H1 (cell line): ENCODE measurements around the gene CFAP61. TPM values are rescaled to one million over a fixed set of nuclear protein-coding genes. Genes with fewer than 3 reads are reported as not detected.

Experiments
- CTCF ChIA-PET: fragments of 300-600 bp; sonication (Branson Sonifier 250); formaldehyde crosslinking; loops from one replicate; lab custom pipeline; 2021; ENCODE audit not compliant: partially characterized antibody; lab: Charles Lee
- POLR2A ChIA-PET: fragments of 300-600 bp; sonication (Branson Sonifier 250); formaldehyde crosslinking; loops from one replicate; lab custom pipeline; 2021; ENCODE audit warnings: inconsistent platforms; ENCODE audit not compliant: partially characterized antibody; lab: Charles Lee
- DNase-seq, 2 experiments: peaks; one replicate each; pipeline versions ENCODE4 v3.0.0 to v3.0.0-alpha.2; 2010 to 2022; ENCODE audit warnings: low spot score in 2 of 2, low read depth in 1 of 2, mixed read lengths in 1 of 2
- FAIRE-seq: peaks from 2 replicates; lab custom pipeline; 2011; peaks lifted over from hg19 to GRCh38; lab: Jason Lieb, UNC
- H2AFZ ChIP-seq: 2 replicates; pipeline ENCODE4 v1.8.1; 2012; ENCODE audit warnings: low read length, inconsistent platforms
- H2AK5ac ChIP-seq: 2 replicates; pipeline ENCODE4 v1.6.1; 2013; ENCODE audit warnings: low read depth, low read length
- H2BK120ac ChIP-seq: replicated peaks from 2 replicates; pipeline ENCODE3; 2013; ENCODE audit warnings: low read depth, low read length, inconsistent platforms
- H2BK12ac ChIP-seq: 2 replicates; pipeline ENCODE4 v1.6.1; 2013; ENCODE audit warnings: low read depth, low read length
- H2BK15ac ChIP-seq: 2 replicates; pipeline ENCODE4 v1.6.1; 2013; ENCODE audit warnings: low read length
- H2BK20ac ChIP-seq: 2 replicates; pipeline ENCODE4 v1.6.1; 2013; ENCODE audit warnings: low read length
- H2BK5ac ChIP-seq: 2 replicates; pipeline ENCODE4 v1.6.1; 2013; ENCODE audit warnings: low read depth, low read length
- H3K14ac ChIP-seq: 2 replicates; pipeline ENCODE4 v1.6.1; 2013; ENCODE audit warnings: inconsistent platforms; ENCODE audit not compliant: insufficient read length
- H3K18ac ChIP-seq: 2 replicates; pipeline ENCODE4 v1.6.1; 2013; ENCODE audit warnings: low read length; ENCODE audit errors: extremely low read depth
- H3K23ac ChIP-seq: 2 replicates; pipeline ENCODE4 v1.6.1; 2013; ENCODE audit warnings: inconsistent platforms; ENCODE audit not compliant: insufficient read length
- H3K23me2 ChIP-seq: 2 replicates; pipeline ENCODE4 v1.6.1; 2013; ENCODE audit warnings: low read depth, low read length
- H3K27ac ChIP-seq: 2 replicates; pipeline ENCODE4 v1.6.1; 2011; ENCODE audit warnings: low read depth, low read length, inconsistent platforms
- H3K27me3 ChIP-seq, 4 experiments: replicated peaks in 1 of 4; 1 replicate in 1 of 4; 2 replicates in 3 of 4; pipeline versions ENCODE4 v1.6.1 to v1.8.1; 2011 to 2013; ENCODE audit warnings: low read length in 3 of 4, mild to moderate bottlenecking in 3 of 4, inconsistent platforms in 2 of 4, mixed read lengths in 2 of 4, moderate library complexity in 1 of 4; ENCODE audit not compliant: control insufficient read depth in 3 of 4, insufficient read depth in 3 of 4; ENCODE audit errors: extremely low read depth in 1 of 4
- H3K36me3 ChIP-seq, 4 experiments: 2 replicates each; pipeline versions ENCODE4 v1.6.1 to v1.8.1; 2011 to 2013; ENCODE audit warnings: mild to moderate bottlenecking in 4 of 4, low read length in 3 of 4, moderate library complexity in 2 of 4, control low read depth in 1 of 4, inconsistent platforms in 1 of 4; ENCODE audit not compliant: insufficient read depth in 4 of 4, control insufficient read depth in 2 of 4
- H3K4ac ChIP-seq: replicated peaks from 2 replicates; pipeline ENCODE3; 2013; ENCODE audit warnings: low read length, low read depth, mixed read lengths, inconsistent platforms; ENCODE audit not compliant: insufficient read length
- H3K4me1 ChIP-seq, 4 experiments: replicated peaks in 1 of 4; 1 replicate in 1 of 4; 2 replicates in 3 of 4; pipeline versions ENCODE4 v1.6.1 to v1.8.1; 2011 to 2013; ENCODE audit warnings: low read length in 3 of 4, inconsistent platforms in 2 of 4, mixed read lengths in 1 of 4; ENCODE audit not compliant: insufficient read depth in 4 of 4, control insufficient read depth in 3 of 4
- H3K4me2 ChIP-seq, 2 experiments: 2 replicates each; pipeline versions ENCODE4 v1.6.1 to v1.8.1; 2011 to 2013; ENCODE audit warnings: low read depth in 2 of 2, low read length in 2 of 2, control low read depth in 1 of 2, inconsistent platforms in 1 of 2, mild to moderate bottlenecking in 1 of 2; ENCODE audit not compliant: insufficient read depth in 1 of 2
- H3K4me3 ChIP-seq, 4 experiments: fragments of 200-600, 300-600 bp in 1 of 4; sonication (generic), shearing (Covaris generic), sonication (Bioruptor Twin) in 1 of 4; 2 replicates each; pipeline versions ENCODE4 v1.5.1 to v1.8.1; 2011 to 2016; ENCODE audit warnings: low read length in 4 of 4, low read depth in 3 of 4, control low read depth in 2 of 4, inconsistent platforms in 2 of 4, mild to moderate bottlenecking in 2 of 4, mixed read lengths in 1 of 4, moderate library complexity in 1 of 4; ENCODE audit not compliant: insufficient read depth in 2 of 4; ENCODE audit errors: extremely low read depth in 1 of 4
- H3K56ac ChIP-seq: replicated peaks from 2 replicates; pipeline ENCODE3; 2013; ENCODE audit warnings: low read depth, mild to moderate bottlenecking, mixed read lengths, low read length, inconsistent platforms; ENCODE audit not compliant: insufficient read length
- H3K79me1 ChIP-seq: 2 replicates; pipeline ENCODE4 v1.6.1; 2013; ENCODE audit warnings: low read depth, low read length, control low read depth
- H3K79me2 ChIP-seq, 2 experiments: 2 replicates each; pipeline versions ENCODE4 v1.6.1 to v1.8.1; 2012 to 2013; ENCODE audit warnings: low read length in 2 of 2, mild to moderate bottlenecking in 2 of 2, inconsistent platforms in 1 of 2; ENCODE audit not compliant: insufficient read depth in 2 of 2, control insufficient read depth in 1 of 2
- H3K9ac ChIP-seq, 4 experiments: replicated peaks in 1 of 4; 1 replicate in 1 of 4; 2 replicates in 3 of 4; pipeline versions ENCODE4 v1.6.1 to v1.8.1; 2011 to 2013; ENCODE audit warnings: low read depth in 3 of 4, low read length in 3 of 4, control low read depth in 2 of 4, mild to moderate bottlenecking in 2 of 4, moderate library complexity in 2 of 4, inconsistent platforms in 1 of 4; ENCODE audit errors: extremely low read depth in 1 of 4
- H3K9me3 ChIP-seq, 2 experiments: 2 replicates each; pipeline versions ENCODE4 v1.6.1 to v1.8.1; 2012 to 2013; ENCODE audit warnings: mild to moderate bottlenecking in 2 of 2, moderate library complexity in 2 of 2, control low read depth in 1 of 2, inconsistent platforms in 1 of 2, low read depth in 1 of 2, low read length in 1 of 2, mixed read lengths in 1 of 2; ENCODE audit not compliant: insufficient read depth in 2 of 2
- H4K20me1 ChIP-seq, 2 experiments: replicated peaks in 1 of 2; 2 replicates each; pipeline versions ENCODE3 to v1.8.1; 2011 to 2013; ENCODE audit warnings: inconsistent platforms in 2 of 2, low read length in 2 of 2, mild to moderate bottlenecking in 1 of 2; ENCODE audit not compliant: insufficient read depth in 2 of 2, control insufficient read depth in 1 of 2
- H4K5ac ChIP-seq: 2 replicates; pipeline ENCODE4 v1.6.1; 2013; ENCODE audit warnings: low read length, low read depth, mixed read lengths, inconsistent platforms; ENCODE audit not compliant: insufficient read length
- H4K8ac ChIP-seq: 2 replicates; pipeline ENCODE4 v1.8.0; 2013; ENCODE audit warnings: mild to moderate bottlenecking, moderate library complexity, low read length, inconsistent platforms; ENCODE audit not compliant: insufficient read depth; ENCODE audit errors: extremely low read depth
- H4K91ac ChIP-seq: replicated peaks from 2 replicates; pipeline ENCODE3; 2013; ENCODE audit warnings: low read length, mixed read lengths, inconsistent platforms; ENCODE audit not compliant: insufficient read length
- BCL11A ChIP-seq, 2 experiments: IDR thresholded peaks; one replicate each; pipeline ENCODE4 v1.6.1; 2011; ENCODE audit warnings: low read depth in 2 of 2, low read length in 2 of 2, mild to moderate bottlenecking in 2 of 2
- BRCA1 ChIP-seq: IDR thresholded peaks from 2 replicates; pipeline ENCODE4 v1.6.1; 2012; ENCODE audit warnings: low read depth, low read length, improper control_type of control experiment
- CEBPB ChIP-seq: IDR thresholded peaks from 2 replicates; pipeline ENCODE4 v1.6.1; 2012; ENCODE audit warnings: low read depth, low read length
- E2F6 ChIP-seq: IDR thresholded peaks from 2 replicates; pipeline ENCODE4 v1.6.1; 2012; ENCODE audit warnings: inconsistent platforms
- EZH2 ChIP-seq: fragments of 200-600 bp; sonication (generic); IDR thresholded peaks from 2 replicates; pipeline ENCODE4 v1.7.1; 2012; ENCODE audit warnings: low read depth, mild to moderate bottlenecking, moderate library complexity, low read length, inconsistent platforms; ENCODE audit not compliant: severe bottlenecking
- GTF2F1 ChIP-seq: IDR thresholded peaks from 2 replicates; pipeline ENCODE4 v1.6.1; 2012; ENCODE audit warnings: low read depth, low read length, improper control_type of control experiment, borderline replicate concordance
- MAFK ChIP-seq: IDR thresholded peaks from 2 replicates; pipeline ENCODE4 v1.6.1; 2012; ENCODE audit warnings: low read depth, mild to moderate bottlenecking, improper control_type of control experiment, low read length
- RNF2 ChIP-seq: fragments of 200-900, 300-1000 bp; sonication (generic); IDR thresholded peaks from 2 replicates; pipeline ENCODE4 v1.7.1; 2016; ENCODE audit warnings: borderline replicate concordance, low read depth, mild to moderate bottlenecking, antibody characterized with exemption, low read length; ENCODE audit not compliant: poor library complexity, severe bottlenecking; ENCODE audit errors: missing control alignments
- SAP30 ChIP-seq: fragments of 300-600 bp; sonication (generic); IDR thresholded peaks from 2 replicates; pipeline ENCODE4 v1.7.1; 2012; ENCODE audit warnings: low read length, moderate library complexity, mild to moderate bottlenecking, inconsistent platforms; ENCODE audit not compliant: insufficient read depth, insufficient replicate concordance
- SIX5 ChIP-seq: IDR thresholded peaks from 2 replicates; pipeline ENCODE4 v1.6.1; 2011; ENCODE audit warnings: mild to moderate bottlenecking, low read depth, low read length
- SP1 ChIP-seq: IDR thresholded peaks from 2 replicates; pipeline ENCODE4 v1.6.1; 2011; ENCODE audit warnings: low read depth, low read length
- SRF ChIP-seq: IDR thresholded peaks from 2 replicates; pipeline ENCODE4 v1.6.1; 2011; ENCODE audit warnings: mild to moderate bottlenecking, low read depth, low read length, moderate library complexity
- TEAD4 ChIP-seq: IDR thresholded peaks from 2 replicates; pipeline ENCODE4 v1.6.1; 2012; ENCODE audit warnings: low read depth, low read length, inconsistent platforms, mixed read lengths
- polyA plus RNA-seq, 7 experiments: library from polyadenylated mRNA; depleted of rRNA in 3 of 7; stranded (reverse) in 5 of 7; unstranded in 2 of 7; fragments of >200 nt in 5 of 7; fragments of 200-250 nt in 2 of 7; gene quantifications; 1 replicate in 5 of 7; 2 replicates in 1 of 7; 4 replicates in 1 of 7; pipeline versions ENCODE4 v1.2.1 to v1.2.3, GENCODE V29; 2011 to 2013; ENCODE audit warnings: missing spikeins in 2 of 7, mixed read lengths in 2 of 7
- total RNA-seq: library from RNA; stranded (reverse); fragmentation: NEBNext Ultra II Directional; extraction: Animal tissue kit (Norgen Biotek cat#: 25700); gene quantifications from 2 replicates; pipeline ENCODE4 v1.2.1, GENCODE V29; 2021

Gene CFAP61
- total and polyA plus RNA-seq, 2 of the 8 experiments (the other 6 are each of a cell fraction or from before 2014, with no cell fraction given), result 0.29 to 0.61 TPM

DNA sequence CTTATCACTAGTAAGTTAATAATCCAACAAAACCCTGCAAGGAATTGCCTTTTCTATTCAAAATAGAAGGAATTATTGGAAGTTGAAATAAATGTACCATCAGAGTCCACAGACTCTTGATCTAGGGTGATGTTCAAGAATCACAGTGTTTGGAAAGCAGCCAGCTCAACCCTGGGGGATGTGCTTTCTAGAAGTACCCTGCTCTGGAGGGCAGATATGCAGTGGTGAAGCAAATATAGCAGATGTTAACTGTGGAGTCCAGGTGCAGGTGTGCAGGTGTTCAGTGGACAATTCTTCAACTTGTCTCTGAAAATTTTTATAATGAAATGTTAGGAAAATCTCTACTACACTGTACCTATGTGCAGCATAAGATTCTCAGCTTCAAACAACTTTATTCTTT lies 306.5 kb downstream of the CFAP61 start:
- Histone ChIP-seq H2BK120ac (no peak overlapping the region), H2BK12ac (no peak overlapping the region), H3K56ac (no peak overlapping the region), H4K20me1 (peaks cover 0 to 2% of the 10 kb centered on the region in 2 experiments), H3K9me3 (peaks cover 0 to 12% of the 10 kb centered on the region in 2 experiments; a peak in 2 of 4 replicates), H2AK5ac (no peak overlapping the region), H2AFZ (no peak overlapping the region), H3K23ac (no peak overlapping the region), H4K8ac (no peak overlapping the region), H3K27me3 (peaks cover 11 to 35% (median 26%) of the 10 kb centered on the region in 4 experiments), H3K4me2 (no peak overlapping the region), H2BK5ac (no peak overlapping the region), H3K4me1 (peaks cover 0 to 4% (median under 1%) of the 10 kb centered on the region in 4 experiments; a peak in 3 of 7 replicates), H4K91ac (no peak overlapping the region), H3K4me3 (no peak overlapping the region), H2BK15ac (no peak overlapping the region), H3K23me2 (peaks cover 10% of the 10 kb centered on the region; the same call in 1 of the 2 replicates), H3K4ac (no peak overlapping the region), H3K14ac (no peak overlapping the region), H4K5ac (no peak overlapping the region), H3K79me1 (no peaks in the 10 kb centered on the region), H3K79me2 (no peaks in the 10 kb centered on the region), H3K18ac (no peak overlapping the region), H3K9ac (no peak overlapping the region), H2BK20ac (no peak overlapping the region), H3K27ac (no peak overlapping the region), H3K36me3 (no peaks in the 10 kb centered on the region)
- ChIA-PET POLR2A (interaction anchor here (1.0 kb wide), 1 partner anchor 13 kb away, joined by 4 read pairs; no protein-coding TSS in a partner anchor), CTCF (interaction anchor here (0.9 to 2.4 kb wide), 7 partner anchors 11 to 221 kb away, joined by 3 to 6 read pairs (median 5); no protein-coding TSS in a partner anchor)
- FAIRE-seq, result no peak
- TF ChIP-seq TEAD4, result no peak
- TF ChIP-seq E2F6, result no peak
- no peak for TF ChIP-seq RNF2
- TF ChIP-seq SIX5, result no peak
- TF ChIP-seq MAFK, result no peak
- TF ChIP-seq SRF, result no peak
- no peak for TF ChIP-seq SAP30
- no peak for TF ChIP-seq BRCA1
- TF ChIP-seq CEBPB, result no peak
- no peak for TF ChIP-seq EZH2
- TF ChIP-seq GTF2F1, result no peak
- no peak for TF ChIP-seq BCL11A (IDR thresholded peaks at IDR 0.05; ENCODE audit: low read depth in 2 of 2, low read length in 2 of 2)
- TF ChIP-seq SP1, result no peak
- no peak for DNase-seq
